C4-2B (cell line): ENCODE results near the gene RSRC1.

Source experiments
- H3K27ac ChIP-seq: fragments of 450-650 bp; 2 replicates; pipeline ENCODE4 v1.5.1; 2017
- CTCF ChIP-seq: fragments of 450-650 bp; conservative IDR thresholded peaks from 2 replicates; pipeline ENCODE4 v1.5.1; 2017; ENCODE audit warnings: mild to moderate bottlenecking
- ZFX ChIP-seq: fragments of 450-650 bp; IDR thresholded peaks from 2 replicates; pipeline ENCODE4 v1.6.1; 2017

RSRC1 gene

GRCh38 chr3:158452334-158452733, 342.4 kb downstream of the RSRC1 start:
- no peak for TF ChIP-seq ZFX
- TF ChIP-seq CTCF: no peak
- no peak overlapping the region for H3K27ac ChIP-seq

- H3K27ac ChIP-seq: no peak overlapping the region
- TF ChIP-seq CTCF (no peak), ZFX (no peak)
Observed at GRCh38 chr3:158453004-158453403, 343.1 kb downstream of the RSRC1 start.

- TF ChIP-seq CTCF: no peak
- no peak for TF ChIP-seq ZFX
- H3K27ac ChIP-seq: no peak overlapping the region
Observed at GRCh38 chr3:158453865-158454264, 344.0 kb downstream of the RSRC1 start.

- H3K27ac ChIP-seq: no peak overlapping the region
- TF ChIP-seq ZFX (no peak), CTCF (no peak)
Observed at GRCh38 chr3:158455406-158455805, 345.5 kb downstream of the RSRC1 start.

- TF ChIP-seq CTCF: no peak
- no peak for TF ChIP-seq ZFX
Observed at GRCh38 chr3:158456114-158456513, 346.2 kb downstream of the RSRC1 start.

GRCh38 chr3:158458464-158458863, 348.6 kb downstream of the RSRC1 start:
- TF ChIP-seq CTCF (no peak), ZFX (no peak)

More at GRCh38 chr3:158456114-158456513, 346.2 kb downstream of the RSRC1 start:
- no peak overlapping the region for H3K27ac ChIP-seq

GRCh38 chr3:158460926-158461325, 351.0 kb downstream of the RSRC1 start:
- TF ChIP-seq CTCF: no peak
- TF ChIP-seq ZFX: no peak
- no peak overlapping the region for H3K27ac ChIP-seq

More at GRCh38 chr3:158458464-158458863, 348.6 kb downstream of the RSRC1 start:
- H3K27ac ChIP-seq: no peak overlapping the region
